HL-60/S4 treated with retinoic acid at 250 ng/mL for 4 days and 3 days (cell line): ENCODE data around the gene AMD1.

Experiments
- in situ Hi-C: fragments of 300-500 bp; cut with MboI; formaldehyde crosslinking; loops from 2 replicates; pipeline ENCODE4 v1.7.0; 2022; ENCODE audit warnings: low sequenced_read_pairs

AMD1 gene

DNA sequence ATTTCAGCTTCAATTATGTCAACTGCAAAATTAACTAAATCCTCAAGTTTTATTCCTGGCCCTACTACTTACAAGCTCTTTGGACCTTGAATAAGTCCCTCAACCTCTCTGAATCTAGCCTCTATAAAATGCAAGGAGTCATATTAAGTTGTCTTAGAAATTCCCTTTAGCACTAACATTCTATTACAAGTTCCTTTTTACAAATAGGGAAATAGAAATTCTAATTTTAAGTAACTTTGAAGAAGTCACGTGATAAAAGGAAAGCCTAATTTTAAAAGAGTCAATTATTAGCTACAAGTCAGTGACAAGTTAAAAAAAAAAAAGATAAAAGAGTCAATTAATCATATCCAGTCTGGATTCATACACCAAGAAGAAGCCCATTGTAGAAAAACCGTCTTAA, 59.3 kb downstream of the AMD1 start:
- in situ Hi-C loops, result no loop called here

DNA sequence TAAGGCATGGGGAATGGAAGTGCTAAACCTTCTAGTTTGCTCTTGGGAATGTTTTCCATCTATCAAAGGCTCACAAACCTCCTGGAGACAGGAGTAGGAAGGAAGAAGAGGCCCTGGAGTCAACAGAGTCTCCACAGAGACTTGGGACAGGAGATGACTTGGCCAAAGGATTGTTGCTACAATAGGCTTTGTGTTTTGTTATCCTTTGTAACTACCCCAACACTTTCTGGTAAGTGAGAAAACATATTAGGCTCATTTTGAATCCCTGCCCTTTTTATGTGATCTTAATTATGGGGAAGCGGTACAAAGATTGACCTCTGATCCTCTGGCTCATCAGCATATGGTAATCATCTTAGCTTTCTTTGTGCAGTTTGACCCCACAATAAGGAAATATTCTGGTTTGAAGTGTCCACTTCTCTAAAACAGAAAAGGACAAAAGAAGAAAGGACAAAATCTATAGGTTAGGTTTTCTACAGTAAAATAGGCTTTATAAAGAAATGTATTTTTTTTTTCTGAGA, 59.9 kb downstream of the AMD1 start:
- in situ Hi-C loops, result no loop called here

DNA sequence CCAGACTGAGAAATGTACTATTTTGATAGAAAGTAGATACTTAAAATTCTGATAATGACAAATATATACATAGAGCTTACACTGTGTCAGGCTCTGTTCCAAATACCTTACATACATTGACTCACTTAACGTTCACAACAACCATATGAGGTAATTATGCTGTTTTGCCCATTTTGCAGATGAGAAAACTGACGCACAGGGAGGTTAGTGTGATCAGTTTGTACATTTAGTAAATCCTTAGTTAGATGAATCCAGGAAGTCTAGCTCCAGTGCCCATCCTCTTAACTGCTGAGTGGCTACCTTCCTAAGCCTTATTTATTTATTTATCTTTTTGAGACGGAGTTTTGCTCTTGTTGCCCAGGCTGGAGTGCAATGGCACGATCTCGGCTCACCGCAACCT, 60.6 kb downstream of the AMD1 start:
- in situ Hi-C loops, result no loop called here

DNA sequence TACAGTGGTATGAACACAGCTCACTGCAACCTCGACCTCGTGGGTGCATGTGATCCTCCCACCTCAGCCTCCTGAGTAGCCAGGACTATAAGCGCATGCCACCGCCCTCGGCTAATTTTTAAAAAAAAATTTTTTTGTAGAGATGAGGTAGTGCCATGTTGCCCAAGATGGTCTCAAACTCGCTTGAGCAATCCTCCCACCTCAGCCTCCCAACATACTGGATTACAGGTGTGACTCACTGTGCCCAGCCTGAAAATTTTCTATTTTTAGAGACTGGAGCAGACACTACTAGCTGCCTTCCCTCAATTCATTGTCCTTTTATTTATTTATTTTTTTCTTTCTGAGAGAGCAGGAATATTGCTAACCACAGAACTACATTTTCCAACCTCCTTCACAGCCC, 63.6 kb downstream of the AMD1 start:
- in situ Hi-C loops, result no loop called here

DNA sequence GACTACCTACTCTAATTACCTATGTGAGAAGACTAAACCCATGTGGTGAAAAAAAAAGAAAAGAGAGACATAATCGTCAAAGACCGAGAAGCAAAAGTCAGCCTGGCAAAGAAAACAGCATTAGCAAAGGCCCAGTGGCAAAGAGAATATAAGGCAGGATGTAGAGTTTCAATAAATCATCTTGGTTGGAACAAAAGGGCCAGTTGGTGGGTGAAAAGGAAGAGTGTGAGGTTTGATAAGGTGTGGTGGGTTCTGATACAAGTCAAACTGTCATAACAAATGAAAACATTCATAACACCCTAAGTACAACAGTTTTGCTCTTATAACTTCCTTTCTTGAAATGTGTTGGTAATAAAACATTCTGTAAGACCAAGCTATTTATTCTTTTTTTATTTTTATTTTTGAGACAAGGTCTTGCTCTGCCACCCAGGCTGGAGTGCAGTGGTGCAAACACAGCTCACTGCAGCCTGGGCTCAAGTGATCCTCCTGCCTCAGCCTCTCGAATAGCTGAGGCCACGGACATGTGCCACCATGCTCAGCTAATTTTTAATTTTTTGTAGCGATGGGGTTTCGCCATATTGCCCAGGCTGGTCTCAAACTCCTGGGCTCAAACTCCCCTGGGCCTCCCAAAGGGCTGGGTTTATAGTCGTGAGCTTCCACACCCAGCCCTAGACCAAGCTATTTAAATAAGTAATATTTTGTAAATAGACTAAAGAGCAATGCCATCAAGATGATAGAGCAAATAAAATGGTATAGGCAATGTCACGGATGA, 65.0 kb downstream of the AMD1 start:
- in situ Hi-C loops, result no loop called here

DNA sequence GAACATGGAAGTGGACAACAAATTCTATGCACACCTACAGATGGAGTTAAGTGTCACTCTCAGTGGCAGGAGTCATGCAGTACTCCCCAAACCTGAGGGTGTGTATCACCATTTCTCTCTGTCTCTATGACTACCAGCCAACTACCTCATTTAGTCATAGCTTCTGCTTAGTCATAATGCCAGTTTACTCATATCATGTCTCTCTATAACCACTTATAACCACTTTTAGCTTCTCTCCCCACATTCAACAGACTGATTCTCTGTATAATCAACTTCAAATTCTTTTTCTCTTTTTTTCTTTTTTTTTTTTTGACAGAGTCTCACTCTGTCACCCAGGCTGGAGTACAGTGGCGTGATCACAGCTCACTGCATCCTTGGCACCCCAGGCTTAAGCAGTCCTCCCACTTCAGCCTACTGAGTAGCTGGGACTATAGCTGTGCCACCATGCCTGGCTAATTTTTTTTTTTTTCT, 70.1 kb downstream of the AMD1 start:
- in situ Hi-C loops, result no loop called here
